Suprapubic skin (tissue), 4 donors: ENCODE measurements around the gene NDUFA13. TPM values are rescaled to one million over a fixed set of nuclear protein-coding genes. Genes with fewer than 3 reads are reported as not detected.
"Not testable (repeated sequence)": the region's sequence is repeated elsewhere in the genome, so short reads cannot be mapped to it uniquely, and the experiment has no call there.

Experiments
- DNase-seq, 2 donors: peaks; one replicate each; pipeline ENCODE4 v3.0.0-alpha.2; 2019; ENCODE audit warnings: low spot score in 2 of 2
- H3K27ac ChIP-seq: fragments of 200-600 bp; sonication (generic); one replicate; pipeline ENCODE4 v1.5.1; 2019
- H3K27me3 ChIP-seq: fragments of 200-600 bp; sonication (generic); one replicate; pipeline ENCODE4 v1.5.1; 2019
- H3K36me3 ChIP-seq: fragments of 200-600 bp; sonication (generic); one replicate; pipeline ENCODE4 v1.5.1; 2019
- H3K4me1 ChIP-seq: fragments of 200-600 bp; sonication (generic); one replicate; pipeline ENCODE4 v1.5.1; 2019
- H3K4me3 ChIP-seq: fragments of 200-600 bp; sonication (generic); one replicate; pipeline ENCODE4 v1.5.1; 2019; ENCODE audit warnings: mild to moderate bottlenecking
- H3K9me3 ChIP-seq: fragments of 200-600 bp; sonication (generic); one replicate; pipeline ENCODE4 v1.5.1; 2019
- EP300 ChIP-seq: sonication (generic); formaldehyde crosslinking; IDR thresholded peaks from one replicate; pipeline ENCODE4 v1.6.1; 2017; ENCODE audit warnings: antibody characterized with exemption
- POLR2A ChIP-seq, 2 donors: fragments of 450-650 bp; IDR thresholded peaks; one replicate each; pipeline ENCODE4 v1.6.1; 2017; ENCODE audit warnings: antibody characterized with exemption in 2 of 2, mild to moderate bottlenecking in 2 of 2, moderate library complexity in 2 of 2
- POLR2AphosphoS5 ChIP-seq, 3 donors: sonication (generic); formaldehyde crosslinking; IDR thresholded peaks; one replicate each; pipeline ENCODE4 v1.6.1; 2017; ENCODE audit warnings: antibody characterized with exemption in 3 of 3
- WGBS: methylation state at CpG from one replicate; pipeline ENCODE4 v1.1.5; 2018; 5-methylcytosine and 5-hydroxymethylcytosine counted together
- total RNA-seq, 4 donors: library from RNA; depleted of rRNA; stranded (reverse); fragments of >200 nt; gene quantifications; one replicate each; pipeline ENCODE4 v1.1.0, GENCODE V29; 2016
- TF ChIP-seq, protein P1 (sequence below), 2 donors: fragments of 200-600 bp in 1 of 2; fragments of 450-650 bp in 1 of 2; sonication (generic) in 1 of 2; IDR thresholded peaks; one replicate each; pipeline ENCODE4 v1.5.1; 2016 to 2019; ENCODE audit warnings: antibody characterized with exemption in 2 of 2, mild to moderate bottlenecking in 1 of 2, moderate library complexity in 1 of 2

Gene NDUFA13
- 100 to 1,000 TPM in 3 of 4 donors, 10 to 100 TPM in 1; 94.4 to 160 (median 109) TPM for total RNA-seq

GRCh38 chr19:19515642-19516519 lies at the start of gene NDUFA13:
Gene NDUFA13, plus strand, starts transcription at chr19:19516225. Its CDS starts 14 bp downstream, at chr19:19516239.
- peaks cover 34% of the 10 kb centered on the region for H3K4me1 ChIP-seq
- H3K27ac ChIP-seq, result peak within 1 kb of the TSS; percentile 81
- H3K4me3 ChIP-seq, result peak within 1 kb of the TSS; percentile 75
- peak; percentile 99 to 100 (median 100) for TF ChIP-seq POLR2AphosphoS5 (IDR thresholded peaks at IDR 0.05)
- TF ChIP-seq POLR2A (IDR thresholded peaks at IDR 0.05), result peak in 1 of 2 donors; percentile 73
- TF ChIP-seq, protein P1, sequence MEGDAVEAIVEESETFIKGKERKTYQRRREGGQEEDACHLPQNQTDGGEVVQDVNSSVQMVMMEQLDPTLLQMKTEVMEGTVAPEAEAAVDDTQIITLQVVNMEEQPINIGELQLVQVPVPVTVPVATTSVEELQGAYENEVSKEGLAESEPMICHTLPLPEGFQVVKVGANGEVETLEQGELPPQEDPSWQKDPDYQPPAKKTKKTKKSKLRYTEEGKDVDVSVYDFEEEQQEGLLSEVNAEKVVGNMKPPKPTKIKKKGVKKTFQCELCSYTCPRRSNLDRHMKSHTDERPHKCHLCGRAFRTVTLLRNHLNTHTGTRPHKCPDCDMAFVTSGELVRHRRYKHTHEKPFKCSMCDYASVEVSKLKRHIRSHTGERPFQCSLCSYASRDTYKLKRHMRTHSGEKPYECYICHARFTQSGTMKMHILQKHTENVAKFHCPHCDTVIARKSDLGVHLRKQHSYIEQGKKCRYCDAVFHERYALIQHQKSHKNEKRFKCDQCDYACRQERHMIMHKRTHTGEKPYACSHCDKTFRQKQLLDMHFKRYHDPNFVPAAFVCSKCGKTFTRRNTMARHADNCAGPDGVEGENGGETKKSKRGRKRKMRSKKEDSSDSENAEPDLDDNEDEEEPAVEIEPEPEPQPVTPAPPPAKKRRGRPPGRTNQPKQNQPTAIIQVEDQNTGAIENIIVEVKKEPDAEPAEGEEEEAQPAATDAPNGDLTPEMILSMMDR (IDR thresholded peaks at IDR 0.05), result no peak
- no peaks in the 10 kb centered on the region for H3K9me3 ChIP-seq
- H3K27me3 ChIP-seq, result no peaks in the 10 kb centered on the region
- WGBS, result 20% methylated on average over 20 of the region's 61 CpGs
- H3K36me3 ChIP-seq, result peaks cover 10% of the 10 kb centered on the region
- DNase-seq, result peak; percentile 96

DNA sequence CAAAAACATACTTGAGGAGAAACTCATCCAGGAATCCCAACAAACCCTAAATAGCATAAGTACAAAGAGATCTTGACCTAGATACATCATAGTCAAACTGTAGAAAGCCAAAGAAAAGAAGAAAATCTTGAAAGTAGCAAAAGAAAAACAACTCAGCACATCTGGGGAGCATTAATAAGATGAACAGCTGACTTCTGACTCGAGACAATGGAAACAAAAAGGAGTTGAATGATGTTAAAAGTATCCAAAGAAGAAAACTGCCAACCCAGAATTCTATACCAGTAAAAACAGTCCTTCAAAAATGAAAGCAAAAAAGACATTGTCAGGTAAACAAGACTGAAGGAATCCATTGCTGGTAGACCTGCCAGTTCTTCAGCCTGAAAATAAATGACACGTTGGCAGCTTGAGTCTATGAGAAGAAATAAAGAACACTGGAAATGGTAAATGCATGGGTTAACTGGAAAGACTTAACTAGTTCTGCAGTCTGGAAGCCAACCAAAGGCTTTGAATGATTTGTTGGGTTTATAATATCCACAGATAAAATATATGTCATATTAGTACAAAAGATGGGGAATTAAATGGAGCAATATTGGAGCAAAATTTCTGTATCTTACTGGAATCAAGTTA lies 47.5 kb upstream of the NDUFA13 start:
- no peak for DNase-seq
- H3K27me3 ChIP-seq, result no peaks in the 10 kb centered on the region
- H3K27ac ChIP-seq, result no peak overlapping the region
- peaks cover 17% of the 10 kb centered on the region for H3K9me3 ChIP-seq
- H3K4me1 ChIP-seq, result peaks cover 22% of the 10 kb centered on the region
- WGBS, result 84% methylated on average over 2 of the region's 2 CpGs
- H3K4me3 ChIP-seq, result no peak overlapping the region
- TF ChIP-seq POLR2A (IDR thresholded peaks at IDR 0.05) (no peak), POLR2AphosphoS5 (IDR thresholded peaks at IDR 0.05) (no peak), EP300 (no peak)
- TF ChIP-seq, protein P1 (IDR thresholded peaks at IDR 0.05), result no peak
- H3K36me3 ChIP-seq, result peaks cover 41% of the 10 kb centered on the region

DNA sequence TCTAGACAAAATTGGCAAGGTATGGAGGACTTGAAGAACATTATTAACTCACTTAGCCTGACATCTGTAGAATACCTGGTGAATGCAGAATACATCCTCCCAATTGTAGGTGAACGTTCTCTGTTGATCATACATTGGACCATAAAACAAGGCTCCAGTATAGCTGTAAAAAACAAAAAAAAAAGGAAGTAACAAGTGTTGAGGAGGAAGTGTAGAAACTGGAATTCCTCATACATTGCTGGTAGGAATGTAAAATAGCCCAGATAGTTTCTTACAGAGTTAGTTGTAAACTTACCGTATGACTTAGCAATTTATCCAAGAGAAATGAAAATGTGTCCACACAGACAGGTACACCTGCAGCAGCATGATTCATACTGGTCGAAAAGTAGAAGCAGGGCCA lies 45.4 kb upstream of the NDUFA13 start:
- no peak overlapping the region for H3K27ac ChIP-seq
- peaks cover 48% of the 10 kb centered on the region for H3K36me3 ChIP-seq
- H3K27me3 ChIP-seq, result no peaks in the 10 kb centered on the region
- peaks cover 23% of the 10 kb centered on the region for H3K4me1 ChIP-seq
- no peak for DNase-seq
- H3K4me3 ChIP-seq, result no peak overlapping the region
- H3K9me3 ChIP-seq, result peaks cover 17% of the 10 kb centered on the region
- 84% methylated on average over 3 of the region's 3 CpGs for WGBS
- no peak for TF ChIP-seq EP300
- TF ChIP-seq POLR2A (IDR thresholded peaks at IDR 0.05), result no peak
- no peak for TF ChIP-seq POLR2AphosphoS5 (IDR thresholded peaks at IDR 0.05)
- TF ChIP-seq, protein P1 (IDR thresholded peaks at IDR 0.05), result no peak

GRCh38 chr19:19471682-19472081 lies 44.3 kb upstream of the NDUFA13 start:
- H3K9me3 ChIP-seq, result peaks cover 17% of the 10 kb centered on the region
- no peak for DNase-seq
- H3K4me1 ChIP-seq, result peaks cover 28% of the 10 kb centered on the region
- H3K4me3 ChIP-seq, result no peak overlapping the region
- H3K27ac ChIP-seq, result no peak overlapping the region
- H3K27me3 ChIP-seq, result no peaks in the 10 kb centered on the region
- TF ChIP-seq POLR2A (IDR thresholded peaks at IDR 0.05), result no peak
- TF ChIP-seq, protein P1 (IDR thresholded peaks at IDR 0.05), result no peak
- no peak for TF ChIP-seq EP300
- TF ChIP-seq POLR2AphosphoS5 (IDR thresholded peaks at IDR 0.05), result no peak
- peaks cover 37% of the 10 kb centered on the region for H3K36me3 ChIP-seq
- WGBS, result 90% methylated on average over 6 of the region's 6 CpGs

GRCh38 chr19:19472106-19472505 lies 43.9 kb upstream of the NDUFA13 start:
- 59% methylated on average over 5 of the region's 5 CpGs for WGBS
- H3K27ac ChIP-seq, DNase-seq, H3K27me3 ChIP-seq, H3K4me3 ChIP-seq: not testable (repeated sequence)
- Histone ChIP-seq H3K4me1 (peaks cover 28% of the 10 kb centered on the region), H3K36me3 (peaks cover 33% of the 10 kb centered on the region), H3K9me3 (peaks cover 17% of the 10 kb centered on the region)
